ENCODE data around the gene ADGRG3.

The ADGRG3 gene

GRCh38 chr16:57734925-57735754 lies 67.0 kb downstream of the ADGRG3 start:
- peak; percentile 72 to 100 (median 99) for DNase-seq

GRCh38 chr16:57735755-57736418 lies 67.8 kb downstream of the ADGRG3 start, which contains the start of gene KATNB1:
Gene KATNB1, plus strand, starts transcription at chr16:57735770. Its CDS starts 1,474 bp downstream, at chr16:57737244.
- DNase-seq, result peak in 2 of 51 donors; percentile 32 to 47

GRCh38 chr16:57736419-57737351 lies 68.6 kb downstream of the ADGRG3 start:
- DNase-seq, result peak in 22 of 51 donors; percentile 14 to 52 (median 28)

GRCh38 chr16:57738844-57739243 lies 70.7 kb downstream of the ADGRG3 start:
- no peak for DNase-seq

Data from hypothalamus (tissue), 51 donors.